Endodermal cell (in vitro differentiated cells): ENCODE measurements around the gene UNC93A. TPM values are rescaled to one million over a fixed set of nuclear protein-coding genes. Genes with fewer than 3 reads are reported as not detected.

Experiments used
- DNase-seq: peaks from one replicate; pipeline ENCODE4 v3.0.0-alpha.2; 2017
- H3K27ac ChIP-seq: 2 replicates; pipeline ENCODE4 v1.5.1; 2013; ENCODE audit warnings: mild to moderate bottlenecking, low read depth, low read length, moderate library complexity
- H3K27me3 ChIP-seq: 2 replicates; pipeline ENCODE4 v1.6.1; 2013; ENCODE audit warnings: mild to moderate bottlenecking, low read length, moderate library complexity; ENCODE audit not compliant: insufficient read depth, control insufficient read depth, poor library complexity, severe bottlenecking
- H3K36me3 ChIP-seq: 2 replicates; pipeline ENCODE4 v1.7.0; 2013; ENCODE audit warnings: mild to moderate bottlenecking, low read length, moderate library complexity; ENCODE audit not compliant: control insufficient read depth, insufficient read depth
- H3K4me1 ChIP-seq: one replicate; pipeline ENCODE4 v1.7.0; 2013; ENCODE audit warnings: low read length; ENCODE audit not compliant: control insufficient read depth, insufficient read depth
- H3K4me3 ChIP-seq: 2 replicates; pipeline ENCODE4 v1.5.1; 2013; ENCODE audit warnings: mild to moderate bottlenecking, low read length, moderate library complexity
- H3K9ac ChIP-seq: 2 replicates; pipeline ENCODE4 v1.6.1; 2013; ENCODE audit warnings: mild to moderate bottlenecking, low read length, moderate library complexity; ENCODE audit not compliant: poor library complexity, severe bottlenecking; ENCODE audit errors: extremely low read depth
- H3K9me3 ChIP-seq: 2 replicates; pipeline ENCODE4 v1.6.1; 2013; ENCODE audit warnings: mild to moderate bottlenecking, low read length, moderate library complexity; ENCODE audit not compliant: control insufficient read depth
- H3K27ac Mint-ChIP-seq: 2 replicates; pipeline ENCODE4 v1.8.0; 2020; ENCODE audit warnings: mixed read lengths
- H3K27me3 Mint-ChIP-seq: 2 replicates; pipeline ENCODE4 v1.8.0; 2021; ENCODE audit warnings: mild to moderate bottlenecking, mixed read lengths; ENCODE audit not compliant: insufficient read depth
- H3K36me3 Mint-ChIP-seq: 2 replicates; pipeline ENCODE4 v1.8.0; 2020; ENCODE audit warnings: low read depth, mixed read lengths
- H3K4me1 Mint-ChIP-seq: 2 replicates; pipeline ENCODE4 v1.8.0; 2020; ENCODE audit warnings: mixed read lengths
- H3K4me3 Mint-ChIP-seq: 2 replicates; pipeline ENCODE4 v1.8.0; 2020; ENCODE audit warnings: mild to moderate bottlenecking, moderate library complexity, mixed read lengths
- H3K9me3 Mint-ChIP-seq: 2 replicates; pipeline ENCODE4 v1.8.0; 2020; ENCODE audit warnings: mild to moderate bottlenecking, mixed read lengths
- CTCF ChIP-seq: fragments of 200-600 bp; sonication (generic); conservative IDR thresholded peaks from 2 replicates; pipeline ENCODE4 v1.5.0; 2021; ENCODE audit warnings: antibody characterized with exemption, mild to moderate bottlenecking
- WGBS, 2 experiments: methylation state at CpG; one replicate each; pipeline versions ENCODE4 v1.1.5 to v1.1.7; 2013; ENCODE audit warnings: missing lambda C conversion rate in 2 of 2, mixed read lengths in 1 of 2; ENCODE audit not compliant: insufficient coverage in 1 of 2, insufficient read length in 1 of 2; 5-methylcytosine and 5-hydroxymethylcytosine counted together
- total RNA-seq, 2 donors: library from RNA; stranded (reverse); fragmentation: NEBNext Ultra II Directional in 1 of 2; extraction: Animal tissue kit (Norgen Biotek cat#: 25700) in 1 of 2; gene quantifications; 2 replicates in 1 of 2; 3 replicates in 1 of 2; pipeline ENCODE4 v1.2.1, GENCODE V29; 2021

UNC93A gene
- total RNA-seq, 2 donors from 2014 or later, result 2.0 to 4.0 TPM

DNA sequence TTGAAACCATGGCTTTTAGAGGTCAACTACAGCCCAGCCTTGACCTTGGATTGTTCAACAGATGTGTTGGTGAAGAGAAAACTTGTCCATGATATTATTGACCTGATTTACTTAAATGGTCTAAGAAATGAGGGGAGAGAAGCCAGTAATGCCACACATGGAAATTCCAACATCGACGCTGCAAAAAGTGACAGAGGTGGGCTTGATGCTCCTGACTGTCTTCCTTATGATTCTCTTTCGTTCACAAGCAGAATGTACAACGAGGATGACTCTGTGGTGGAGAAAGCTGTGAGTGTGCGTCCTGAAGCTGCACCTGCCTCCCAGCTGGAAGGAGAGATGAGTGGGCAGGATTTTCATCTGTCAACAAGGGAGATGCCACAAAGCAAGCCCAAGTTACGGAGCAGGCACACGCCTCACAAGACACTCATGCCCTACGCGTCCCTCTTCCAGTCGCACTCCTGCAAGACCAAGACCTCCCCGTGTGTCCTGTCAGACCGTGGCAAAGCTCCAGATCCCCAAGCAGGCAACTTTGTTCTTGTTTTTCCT, 50.0 kb downstream of the UNC93A start:
- no peaks in the 10 kb centered on the region for H3K36me3 Mint-ChIP-seq
- H3K4me3 Mint-ChIP-seq, result no peak overlapping the region
- peaks cover 38% of the 10 kb centered on the region for H3K27me3 Mint-ChIP-seq
- H3K27ac Mint-ChIP-seq, result no peak overlapping the region
- 89 to 91% methylated on average over 9 to 12 of the region's 12 CpGs for WGBS, 2 experiments
- Histone ChIP-seq H3K27me3 (no peaks in the 10 kb centered on the region), H3K27ac (no peak overlapping the region), H3K9me3 (no peaks in the 10 kb centered on the region), H3K4me3 (no peak overlapping the region), H3K36me3 (no peaks in the 10 kb centered on the region), H3K9ac (peak overlapping the region; percentile 48), H3K4me1 (peaks cover 3% of the 10 kb centered on the region)
- DNase-seq, result no peak
- H3K9me3 Mint-ChIP-seq, result no peaks in the 10 kb centered on the region
- TF ChIP-seq CTCF, result no peak
- peaks cover 14% of the 10 kb centered on the region for H3K4me1 Mint-ChIP-seq

- H3K9ac ChIP-seq, result peak overlapping the region; percentile 48
- Mint-ChIP-seq H3K36me3 (no peaks in the 10 kb centered on the region), H3K27me3 (peaks cover 42% of the 10 kb centered on the region), H3K9me3 (no peaks in the 10 kb centered on the region), H3K4me3 (no peak overlapping the region), H3K4me1 (peaks cover 14% of the 10 kb centered on the region), H3K27ac (no peak overlapping the region)
- H3K9me3 ChIP-seq, result no peaks in the 10 kb centered on the region
- H3K27me3 ChIP-seq, result no peaks in the 10 kb centered on the region
- no peak for TF ChIP-seq CTCF
- WGBS, 2 experiments, result 67 to 79% methylated on average over 1 to 3 of the region's 3 CpGs
- H3K4me3 ChIP-seq, result peak overlapping the region; percentile 14
- H3K27ac ChIP-seq, result no peak overlapping the region
- peaks cover 3% of the 10 kb centered on the region for H3K4me1 ChIP-seq
- no peak for DNase-seq
- no peaks in the 10 kb centered on the region for H3K36me3 ChIP-seq
Measured at GRCh38 chr6:167341665-167342655, 50.8 kb downstream of the UNC93A start.

GRCh38 chr6:167342879-167343610, 51.9 kb downstream of the UNC93A start:
- peaks cover 14% of the 10 kb centered on the region for H3K4me1 Mint-ChIP-seq
- peaks cover 53% of the 10 kb centered on the region for H3K27me3 Mint-ChIP-seq
- DNase-seq, result no peak
- Histone ChIP-seq H3K36me3 (no peaks in the 10 kb centered on the region), H3K9ac (no peak overlapping the region), H3K9me3 (no peaks in the 10 kb centered on the region), H3K4me1 (peaks cover 3% of the 10 kb centered on the region), H3K27ac (no peak overlapping the region), H3K4me3 (no peak overlapping the region), H3K27me3 (peaks cover 8% of the 10 kb centered on the region)
- no peak overlapping the region for H3K27ac Mint-ChIP-seq
- no peak overlapping the region for H3K4me3 Mint-ChIP-seq
- no peaks in the 10 kb centered on the region for H3K36me3 Mint-ChIP-seq
- no peak for TF ChIP-seq CTCF
- H3K9me3 Mint-ChIP-seq, result no peaks in the 10 kb centered on the region
- WGBS, 2 experiments, result 91 to 93% methylated on average over 9 to 14 of the region's 14 CpGs
